G401.6 (cell line): ENCODE measurements around the gene OSGIN1.

ENCODE experiments used
- FAIRE-seq: peaks from 2 replicates; lab custom pipeline; 2012; peaks lifted over from hg19 to GRCh38; lab: Jason Lieb, UNC

Gene OSGIN1, protein sequence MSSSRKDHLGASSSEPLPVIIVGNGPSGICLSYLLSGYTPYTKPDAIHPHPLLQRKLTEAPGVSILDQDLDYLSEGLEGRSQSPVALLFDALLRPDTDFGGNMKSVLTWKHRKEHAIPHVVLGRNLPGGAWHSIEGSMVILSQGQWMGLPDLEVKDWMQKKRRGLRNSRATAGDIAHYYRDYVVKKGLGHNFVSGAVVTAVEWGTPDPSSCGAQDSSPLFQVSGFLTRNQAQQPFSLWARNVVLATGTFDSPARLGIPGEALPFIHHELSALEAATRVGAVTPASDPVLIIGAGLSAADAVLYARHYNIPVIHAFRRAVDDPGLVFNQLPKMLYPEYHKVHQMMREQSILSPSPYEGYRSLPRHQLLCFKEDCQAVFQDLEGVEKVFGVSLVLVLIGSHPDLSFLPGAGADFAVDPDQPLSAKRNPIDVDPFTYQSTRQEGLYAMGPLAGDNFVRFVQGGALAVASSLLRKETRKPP

GRCh38 chr16:83952940-83953795 lies at the start of gene OSGIN1:
Gene OSGIN1, plus strand, starts transcription at chr16:83953240. Its CDS starts 4,432 bp downstream, at chr16:83957672.
- FAIRE-seq = no peak

DNA sequence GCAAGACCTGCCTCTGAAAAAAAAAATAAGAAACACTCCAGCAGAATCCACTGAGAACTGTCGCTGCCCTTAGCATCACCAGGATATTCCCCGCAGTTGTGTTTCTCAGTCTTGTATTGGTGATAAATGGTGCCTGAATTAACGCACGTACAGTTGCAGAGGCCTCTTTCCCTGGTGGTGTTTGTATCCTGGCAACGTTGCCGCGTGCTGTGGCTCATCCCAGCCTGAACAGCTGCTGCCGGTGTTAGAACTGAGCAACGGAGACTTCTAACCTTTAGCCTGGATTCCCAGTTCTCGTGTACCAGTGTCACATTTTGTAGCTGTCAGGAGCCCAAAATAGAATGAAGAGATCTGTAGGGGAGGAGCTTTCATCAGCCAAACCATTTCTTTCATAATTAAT lies 49.3 kb upstream of the OSGIN1 start:
- FAIRE-seq = no peak

- no peak for FAIRE-seq
Measured at GRCh38 chr16:83906683-83907082, 46.4 kb upstream of the OSGIN1 start.

- FAIRE-seq = no peak
Measured at GRCh38 chr16:83907111-83907510, 45.9 kb upstream of the OSGIN1 start.

GRCh38 chr16:83907631-83908250 lies 45.3 kb upstream of the OSGIN1 start:
- FAIRE-seq = no peak

DNA sequence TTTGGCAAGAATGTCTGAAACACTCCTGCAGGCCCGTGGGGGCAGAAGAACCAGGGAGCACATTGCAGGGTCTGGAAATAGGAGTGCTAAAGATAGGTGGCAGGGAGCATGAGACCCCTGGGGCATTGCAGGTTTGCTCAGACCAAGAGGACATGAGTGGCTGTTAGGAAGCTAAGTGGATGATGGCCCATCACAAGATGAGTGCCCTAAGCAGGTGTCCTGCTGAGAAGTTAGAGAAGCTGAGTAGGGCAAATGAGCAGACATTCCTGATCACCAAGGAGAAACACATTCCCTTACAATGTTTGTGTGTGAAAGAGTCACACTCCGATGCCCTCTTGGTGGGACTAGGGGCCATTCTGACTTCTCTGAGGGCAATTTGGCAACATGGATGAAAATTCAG lies 44.2 kb upstream of the OSGIN1 start:
- FAIRE-seq = no peak

GRCh38 chr16:83911290-83911689 lies 41.8 kb upstream of the OSGIN1 start:
- no peak for FAIRE-seq

DNA sequence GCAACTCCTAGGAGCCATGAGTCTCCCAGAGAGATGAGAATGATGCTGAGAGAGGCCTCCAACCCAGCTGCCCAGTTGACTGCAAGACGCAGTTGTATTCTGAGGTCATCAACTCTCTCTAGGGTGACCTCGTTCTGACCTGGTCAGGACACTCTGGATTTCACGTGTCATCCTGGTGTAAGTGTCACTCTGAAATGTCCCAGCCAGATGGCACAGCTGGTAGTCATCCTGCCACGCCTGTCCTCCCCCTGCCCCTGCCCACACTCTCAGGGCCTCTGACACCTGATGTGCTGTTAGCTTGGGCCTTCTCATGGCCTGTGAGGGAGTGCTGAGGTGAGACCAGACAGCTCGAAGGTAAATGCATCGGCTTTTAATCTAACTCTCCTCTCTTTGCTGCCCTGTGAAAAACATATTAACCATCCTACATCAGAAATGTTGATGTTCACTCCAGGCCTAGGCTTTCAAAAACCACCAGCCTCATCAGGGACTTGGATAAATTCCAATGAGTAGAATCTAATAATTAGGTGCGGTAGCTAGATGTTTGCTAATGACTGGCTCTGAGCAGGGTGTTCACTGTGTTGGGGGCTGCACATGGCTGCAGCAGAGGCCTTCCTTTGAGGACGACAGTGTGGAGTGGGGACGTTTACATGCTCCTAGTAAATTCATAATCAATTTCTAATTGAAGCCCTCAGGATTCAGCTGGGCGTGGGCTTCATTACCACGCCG lies 40.4 kb upstream of the OSGIN1 start:
- no peak for FAIRE-seq

DNA sequence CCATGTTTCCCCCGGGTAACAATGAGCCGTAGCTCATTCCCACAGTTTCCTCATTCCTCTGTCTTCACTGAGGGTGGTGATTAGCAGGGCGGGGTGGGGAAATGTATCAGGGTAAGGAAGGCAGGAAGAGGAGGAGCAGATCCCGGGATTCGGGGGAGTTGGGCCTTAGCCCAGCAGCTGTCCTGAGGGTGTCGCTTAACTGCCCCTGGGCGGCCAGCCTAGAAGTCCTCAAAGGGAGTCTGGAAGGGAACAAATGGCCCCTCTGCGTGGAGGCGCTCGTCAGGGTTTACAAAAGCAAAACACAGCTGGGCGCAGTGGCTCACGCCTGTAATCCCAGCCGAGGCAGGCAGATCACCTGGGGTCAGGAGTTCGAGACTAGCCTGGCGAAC lies 39.8 kb upstream of the OSGIN1 start:
- FAIRE-seq = no peak

GRCh38 chr16:83914091-83914710 lies 38.8 kb upstream of the OSGIN1 start:
- no peak for FAIRE-seq

DNA sequence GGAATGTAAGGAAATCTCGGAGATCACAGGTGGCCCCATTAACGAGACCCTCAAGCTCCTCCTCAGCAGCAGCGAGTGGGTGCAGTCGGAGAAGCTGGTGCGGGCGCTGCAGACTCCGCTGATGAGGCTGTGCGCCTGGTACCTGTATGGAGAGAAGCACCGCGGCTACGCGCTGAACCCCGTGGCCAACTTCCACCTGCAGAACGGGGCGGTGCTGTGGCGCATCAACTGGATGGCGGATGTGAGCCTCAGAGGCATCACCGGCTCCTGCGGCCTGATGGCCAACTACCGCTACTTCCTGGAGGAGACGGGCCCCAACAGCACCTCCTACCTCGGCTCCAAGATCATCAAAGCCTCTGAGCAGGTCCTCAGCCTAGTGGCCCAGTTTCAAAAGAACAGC lies 38.0 kb upstream of the OSGIN1 start:
- no peak for FAIRE-seq

- FAIRE-seq = no peak
Measured at GRCh38 chr16:83915491-83915890, 37.5 kb upstream of the OSGIN1 start.

DNA sequence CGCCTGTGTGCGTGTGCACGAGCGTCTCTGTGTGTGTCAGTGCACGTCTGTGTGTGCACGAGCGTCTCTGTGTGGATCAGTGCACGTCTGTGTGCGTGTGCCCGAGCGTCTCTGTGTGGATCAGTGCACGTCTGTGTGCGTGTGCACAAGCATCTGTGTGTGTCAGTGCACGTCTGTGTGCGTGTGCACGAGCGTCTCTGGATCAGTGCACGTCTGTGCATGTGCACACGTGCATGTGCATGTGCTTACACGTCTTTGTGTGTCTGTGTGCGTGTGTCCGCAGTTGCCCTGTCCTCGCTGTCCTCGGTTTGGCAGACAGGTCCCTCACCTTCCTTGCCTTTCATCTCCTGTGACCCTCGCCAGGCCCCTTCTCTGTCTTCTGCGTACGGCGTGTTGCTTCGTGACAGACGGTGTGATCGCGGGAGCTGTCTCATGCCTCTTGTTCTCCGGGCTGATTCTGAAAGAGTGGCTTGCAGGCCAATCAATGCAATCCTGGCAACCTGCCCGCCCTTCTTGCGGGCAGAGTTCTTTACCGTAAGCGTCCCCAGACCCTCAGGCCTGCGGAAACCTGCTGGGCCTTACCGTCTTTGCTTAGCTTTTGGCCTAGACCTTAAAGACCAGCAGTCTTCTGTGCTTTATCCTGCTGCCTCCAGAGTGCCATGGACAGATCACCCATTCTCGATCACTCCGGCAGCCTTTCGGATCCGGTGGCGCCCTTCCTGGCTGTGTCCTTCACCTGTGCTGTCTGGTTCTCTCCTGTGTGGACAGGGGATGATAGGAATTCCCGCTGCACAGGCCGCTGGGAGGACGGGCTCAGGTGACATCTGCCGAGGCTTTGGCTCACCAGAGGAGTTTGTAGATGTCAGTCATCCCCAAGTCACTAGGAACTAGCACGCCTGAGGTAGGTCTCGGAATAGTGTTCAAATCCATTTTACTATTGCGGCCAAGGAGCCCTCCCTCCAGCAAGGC lies 35.6 kb upstream of the OSGIN1 start:
- FAIRE-seq = no peak

- FAIRE-seq = no peak
Measured at GRCh38 chr16:83920894-83921491, 32.0 kb upstream of the OSGIN1 start.

GRCh38 chr16:83923581-83924365 lies 29.3 kb upstream of the OSGIN1 start:
- no peak for FAIRE-seq

GRCh38 chr16:83924686-83925085 lies 28.4 kb upstream of the OSGIN1 start:
- no peak for FAIRE-seq

DNA sequence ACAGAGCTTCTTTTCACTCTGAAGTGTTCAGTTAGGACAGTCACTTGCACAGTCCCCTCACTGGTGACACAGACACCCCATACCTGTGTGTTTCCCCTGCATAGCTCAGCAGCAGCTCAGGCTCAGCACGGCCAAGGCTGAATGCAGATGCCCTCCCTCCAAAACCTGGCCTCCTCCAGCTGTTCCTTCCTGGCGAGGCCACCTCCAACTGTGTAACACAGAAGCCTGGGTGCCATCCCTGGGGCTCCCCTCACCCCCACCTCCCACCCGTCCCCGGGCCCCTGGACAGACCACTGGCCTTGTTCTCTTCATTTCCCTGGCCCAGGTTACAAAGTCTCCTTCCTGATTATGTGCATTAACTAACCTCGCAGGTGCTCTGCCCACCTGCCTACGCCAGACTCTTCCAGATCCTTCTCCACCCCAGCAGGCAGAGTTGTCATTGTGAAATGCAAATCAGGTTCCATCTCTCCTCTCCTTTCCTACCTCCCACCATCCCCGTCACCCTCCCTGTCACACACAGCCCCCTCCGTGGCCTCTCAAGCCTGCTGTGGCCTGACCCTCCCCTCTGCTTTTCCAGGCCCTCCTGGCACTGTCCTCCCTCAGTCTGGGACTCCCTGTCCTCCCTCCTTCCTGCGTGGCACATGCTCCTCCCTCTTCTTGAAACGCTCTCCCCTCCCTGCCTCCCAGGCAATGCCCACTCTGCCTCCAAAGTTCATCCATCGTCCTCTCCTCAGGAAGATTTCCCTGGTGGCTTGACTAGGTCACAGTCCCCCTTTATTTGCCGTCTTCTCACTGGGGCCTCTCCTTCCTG lies 27.7 kb upstream of the OSGIN1 start:
- FAIRE-seq = no peak

DNA sequence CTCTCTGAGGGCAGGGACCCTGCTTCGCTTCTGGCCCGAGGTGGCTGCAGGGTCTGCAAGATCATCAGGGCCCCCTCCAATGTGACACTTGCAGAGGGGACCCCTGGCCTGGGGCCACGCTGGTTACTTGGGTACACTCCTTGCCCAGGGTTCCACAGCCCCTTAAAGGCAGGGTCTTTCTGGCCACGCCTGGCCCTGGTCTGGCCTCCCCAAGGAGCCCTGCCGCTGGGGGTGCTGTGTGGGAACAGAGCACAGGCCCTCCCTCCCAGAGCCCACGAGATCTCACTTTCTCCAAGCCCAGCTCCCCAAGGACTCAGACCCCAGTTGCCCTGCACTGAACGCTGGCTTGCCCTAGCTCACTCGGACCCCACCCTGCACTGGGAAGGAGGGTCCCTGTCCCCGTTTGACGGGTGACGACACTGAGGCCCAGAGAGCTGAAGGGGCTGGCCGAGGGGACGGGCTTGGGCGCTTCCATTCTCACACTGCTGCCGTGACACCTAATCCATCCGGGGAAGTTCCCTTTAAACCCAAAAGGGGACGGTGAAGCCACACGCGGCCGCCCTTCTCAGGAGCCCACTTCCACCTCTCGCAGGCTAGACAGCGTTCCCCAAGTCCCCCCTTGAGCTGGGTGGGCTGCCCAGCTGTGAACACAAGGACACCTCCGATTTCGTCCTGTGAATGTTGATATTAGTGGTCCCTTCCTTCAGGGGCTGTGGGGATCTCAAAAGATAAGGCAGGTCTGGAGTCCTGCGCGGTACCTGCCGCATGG lies 26.9 kb upstream of the OSGIN1 start:
- no peak for FAIRE-seq
